Mammary epithelial cell (primary cell): ENCODE data around the gene ANKS1B.

Experiments
- EZH2 ChIP-seq: IDR thresholded peaks from 2 replicates; pipeline ENCODE4 v1.6.1; 2012; ENCODE audit warnings: low read length, inconsistent platforms, borderline replicate concordance
- TF ChIP-seq, protein P1 (sequence below), 2 donors: IDR thresholded peaks in 1 of 2; conservative IDR thresholded peaks in 1 of 2; 2 replicates each; pipeline ENCODE4 v1.5.1; 2011 to 2012; ENCODE audit warnings: inconsistent platforms in 2 of 2, low read length in 2 of 2, mild to moderate bottlenecking in 2 of 2, control low read depth in 1 of 2, low read depth in 1 of 2; ENCODE audit not compliant: insufficient read depth in 1 of 2; ENCODE audit errors: extremely low read depth in 1 of 2

DNA sequence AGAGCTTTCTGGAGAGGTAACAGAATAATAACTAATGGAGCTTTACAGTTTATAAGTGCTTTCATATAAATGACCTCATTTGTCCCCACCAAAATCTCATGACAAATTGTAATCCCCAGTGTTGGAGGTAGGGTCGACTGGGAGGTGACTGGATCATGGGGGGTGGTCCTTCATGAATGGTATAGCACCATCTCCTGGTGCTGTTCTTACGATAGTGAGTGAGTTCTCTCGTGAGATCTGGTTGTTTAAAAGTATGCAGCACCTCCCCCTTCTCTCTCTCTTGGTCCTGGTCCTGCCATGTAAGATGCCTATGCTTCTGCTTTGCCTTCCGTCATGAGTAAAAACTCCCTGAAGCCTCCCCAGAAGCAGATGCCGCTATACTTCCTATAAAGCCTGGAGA is 760.5 kb downstream of the ANKS1B start:
- TF ChIP-seq, protein P1, sequence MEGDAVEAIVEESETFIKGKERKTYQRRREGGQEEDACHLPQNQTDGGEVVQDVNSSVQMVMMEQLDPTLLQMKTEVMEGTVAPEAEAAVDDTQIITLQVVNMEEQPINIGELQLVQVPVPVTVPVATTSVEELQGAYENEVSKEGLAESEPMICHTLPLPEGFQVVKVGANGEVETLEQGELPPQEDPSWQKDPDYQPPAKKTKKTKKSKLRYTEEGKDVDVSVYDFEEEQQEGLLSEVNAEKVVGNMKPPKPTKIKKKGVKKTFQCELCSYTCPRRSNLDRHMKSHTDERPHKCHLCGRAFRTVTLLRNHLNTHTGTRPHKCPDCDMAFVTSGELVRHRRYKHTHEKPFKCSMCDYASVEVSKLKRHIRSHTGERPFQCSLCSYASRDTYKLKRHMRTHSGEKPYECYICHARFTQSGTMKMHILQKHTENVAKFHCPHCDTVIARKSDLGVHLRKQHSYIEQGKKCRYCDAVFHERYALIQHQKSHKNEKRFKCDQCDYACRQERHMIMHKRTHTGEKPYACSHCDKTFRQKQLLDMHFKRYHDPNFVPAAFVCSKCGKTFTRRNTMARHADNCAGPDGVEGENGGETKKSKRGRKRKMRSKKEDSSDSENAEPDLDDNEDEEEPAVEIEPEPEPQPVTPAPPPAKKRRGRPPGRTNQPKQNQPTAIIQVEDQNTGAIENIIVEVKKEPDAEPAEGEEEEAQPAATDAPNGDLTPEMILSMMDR (conservative IDR thresholded peaks at IDR 0.05 in 1 of 2, IDR thresholded peaks at IDR 0.05 in 1 of 2; ENCODE audit: extremely low read depth in 1 of 2, insufficient read depth in 1 of 2, low read depth in 1 of 2, low read length in 2 of 2), result no peak
- no peak for TF ChIP-seq EZH2
